ENCODE data around the gene ORC2. TPM values are rescaled to one million over a fixed set of nuclear protein-coding genes. Genes with fewer than 3 reads are reported as not detected.

The ORC2 gene
- total RNA-seq, 1 donor, result 17.4 TPM

DNA sequence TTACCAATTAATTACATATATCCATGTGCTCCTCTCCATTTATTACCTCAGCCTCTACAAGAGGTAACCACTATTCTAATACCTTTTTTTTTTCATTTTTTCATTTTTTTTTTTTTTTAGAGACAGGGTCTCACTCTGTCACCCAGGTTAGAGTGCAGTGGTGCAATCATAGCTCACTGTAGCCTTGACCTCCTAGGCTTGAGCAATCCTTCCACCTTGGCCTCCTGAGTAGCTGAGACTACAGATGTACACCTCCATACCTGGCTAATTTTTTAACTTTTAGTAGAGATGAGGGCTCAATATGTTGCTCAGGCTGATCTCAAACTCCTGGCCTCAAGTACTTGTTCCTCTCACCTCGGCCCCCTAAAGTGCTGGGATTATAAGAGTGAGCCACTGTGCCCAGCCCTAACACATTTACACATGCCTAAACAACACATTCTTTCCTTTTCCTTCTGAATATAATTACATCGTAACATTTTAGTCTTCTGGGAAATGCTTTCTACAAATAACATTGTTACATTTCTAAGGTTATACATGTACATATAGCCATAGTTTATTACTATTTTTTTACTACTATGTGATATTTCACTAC is 85.1 kb downstream of the ORC2 start:
- H3K4me3 ChIP-seq (ENCODE audit: low read depth, low read length), result no peak overlapping the region
- DNase-seq (ENCODE audit: low read depth), result no peak
- TF ChIP-seq, protein P1, sequence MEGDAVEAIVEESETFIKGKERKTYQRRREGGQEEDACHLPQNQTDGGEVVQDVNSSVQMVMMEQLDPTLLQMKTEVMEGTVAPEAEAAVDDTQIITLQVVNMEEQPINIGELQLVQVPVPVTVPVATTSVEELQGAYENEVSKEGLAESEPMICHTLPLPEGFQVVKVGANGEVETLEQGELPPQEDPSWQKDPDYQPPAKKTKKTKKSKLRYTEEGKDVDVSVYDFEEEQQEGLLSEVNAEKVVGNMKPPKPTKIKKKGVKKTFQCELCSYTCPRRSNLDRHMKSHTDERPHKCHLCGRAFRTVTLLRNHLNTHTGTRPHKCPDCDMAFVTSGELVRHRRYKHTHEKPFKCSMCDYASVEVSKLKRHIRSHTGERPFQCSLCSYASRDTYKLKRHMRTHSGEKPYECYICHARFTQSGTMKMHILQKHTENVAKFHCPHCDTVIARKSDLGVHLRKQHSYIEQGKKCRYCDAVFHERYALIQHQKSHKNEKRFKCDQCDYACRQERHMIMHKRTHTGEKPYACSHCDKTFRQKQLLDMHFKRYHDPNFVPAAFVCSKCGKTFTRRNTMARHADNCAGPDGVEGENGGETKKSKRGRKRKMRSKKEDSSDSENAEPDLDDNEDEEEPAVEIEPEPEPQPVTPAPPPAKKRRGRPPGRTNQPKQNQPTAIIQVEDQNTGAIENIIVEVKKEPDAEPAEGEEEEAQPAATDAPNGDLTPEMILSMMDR (IDR thresholded peaks at IDR 0.05; ENCODE audit: insufficient read depth, low read length), result no peak

DNA sequence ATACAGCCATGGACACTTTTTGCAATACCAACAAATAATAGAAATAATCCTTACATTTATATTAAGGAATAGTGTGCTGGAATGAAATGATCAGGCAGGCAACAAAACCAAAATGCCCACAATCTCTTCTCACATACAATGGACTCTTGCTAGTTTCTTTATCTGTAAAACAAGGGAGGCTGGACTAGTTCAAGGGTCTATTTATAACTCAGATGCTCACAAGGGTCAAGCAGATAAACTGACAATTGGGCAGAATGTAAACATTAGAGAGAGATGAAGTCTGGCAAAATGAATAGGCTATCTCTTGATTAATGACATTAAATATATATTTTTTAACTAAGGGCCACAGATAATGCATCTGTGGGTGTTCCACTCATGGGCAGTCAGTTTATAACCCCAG is 86.0 kb downstream of the ORC2 start:
- DNase-seq (ENCODE audit: low read depth), result no peak
- TF ChIP-seq, protein P1 (IDR thresholded peaks at IDR 0.05; ENCODE audit: insufficient read depth, low read length), result no peak
- H3K4me3 ChIP-seq (ENCODE audit: low read depth, low read length), result no peak overlapping the region

DNA sequence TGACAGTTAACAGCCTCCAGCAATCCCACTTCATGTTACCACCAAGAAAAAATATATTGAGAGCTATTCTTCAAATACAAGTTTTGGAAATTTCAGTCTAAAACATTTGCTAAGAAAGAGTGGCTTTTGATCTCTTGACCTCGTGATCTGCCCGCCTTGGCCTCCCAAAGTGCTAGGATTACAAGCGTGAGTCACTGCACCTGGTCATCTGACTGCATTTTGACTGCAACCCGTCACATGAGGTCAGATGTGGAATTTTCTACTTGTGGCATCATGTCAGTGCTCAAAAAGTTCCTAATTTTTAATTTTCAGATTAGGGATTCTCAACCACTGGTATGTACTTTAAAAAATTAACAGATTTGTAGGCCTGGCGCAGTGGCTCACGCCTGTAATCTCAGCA is 89.9 kb downstream of the ORC2 start:
- TF ChIP-seq, protein P1 (IDR thresholded peaks at IDR 0.05; ENCODE audit: insufficient read depth, low read length), result no peak
- H3K4me3 ChIP-seq (ENCODE audit: low read depth, low read length), result no peak overlapping the region
- no peak for DNase-seq (ENCODE audit: low read depth)

DNA sequence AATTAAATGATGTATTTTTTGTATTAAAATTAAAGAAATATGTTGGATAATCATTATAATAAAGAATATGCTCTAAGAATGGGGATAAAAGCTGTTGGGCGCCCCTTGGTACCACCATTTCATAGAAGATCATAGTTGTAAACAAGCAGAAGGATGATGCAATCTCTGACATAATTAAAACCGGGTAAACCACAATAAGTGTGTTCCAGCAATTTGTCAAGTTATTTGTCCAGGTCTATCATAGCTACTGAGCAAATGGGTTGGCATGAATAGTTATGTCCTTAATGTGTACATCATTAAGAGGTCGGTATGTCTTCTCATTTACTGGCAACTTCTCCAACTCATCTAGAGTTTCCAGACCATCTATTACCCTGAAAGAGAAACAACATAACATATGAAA is 92.3 kb downstream of the ORC2 start:
- DNase-seq (ENCODE audit: low read depth), result no peak
- H3K4me3 ChIP-seq (ENCODE audit: low read depth, low read length), result no peak overlapping the region
- TF ChIP-seq, protein P1 (IDR thresholded peaks at IDR 0.05; ENCODE audit: insufficient read depth, low read length), result no peak

DNA sequence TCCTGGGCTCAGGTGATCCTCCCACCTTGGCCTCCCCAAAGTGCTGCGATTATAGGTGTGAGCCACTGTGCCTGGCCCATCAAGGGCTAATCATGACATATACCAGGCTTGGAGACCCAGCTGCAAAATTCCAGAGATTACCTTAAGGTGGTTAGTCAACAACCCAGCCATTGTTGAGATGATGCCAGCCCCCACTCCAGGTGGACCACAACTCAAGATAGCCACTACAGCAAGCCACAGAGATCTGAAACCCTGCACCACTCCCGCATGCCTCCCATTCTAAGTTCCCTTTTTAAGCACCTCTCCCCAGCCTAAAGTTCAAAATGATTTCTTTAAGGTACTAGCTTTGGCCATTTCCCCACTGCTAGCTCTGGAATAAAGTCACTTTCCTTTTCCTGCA is 94.4 kb downstream of the ORC2 start:
- TF ChIP-seq, protein P1 (IDR thresholded peaks at IDR 0.05; ENCODE audit: insufficient read depth, low read length), result no peak
- DNase-seq (ENCODE audit: low read depth), result no peak
- no peak overlapping the region for H3K4me3 ChIP-seq (ENCODE audit: low read depth, low read length)

DNA sequence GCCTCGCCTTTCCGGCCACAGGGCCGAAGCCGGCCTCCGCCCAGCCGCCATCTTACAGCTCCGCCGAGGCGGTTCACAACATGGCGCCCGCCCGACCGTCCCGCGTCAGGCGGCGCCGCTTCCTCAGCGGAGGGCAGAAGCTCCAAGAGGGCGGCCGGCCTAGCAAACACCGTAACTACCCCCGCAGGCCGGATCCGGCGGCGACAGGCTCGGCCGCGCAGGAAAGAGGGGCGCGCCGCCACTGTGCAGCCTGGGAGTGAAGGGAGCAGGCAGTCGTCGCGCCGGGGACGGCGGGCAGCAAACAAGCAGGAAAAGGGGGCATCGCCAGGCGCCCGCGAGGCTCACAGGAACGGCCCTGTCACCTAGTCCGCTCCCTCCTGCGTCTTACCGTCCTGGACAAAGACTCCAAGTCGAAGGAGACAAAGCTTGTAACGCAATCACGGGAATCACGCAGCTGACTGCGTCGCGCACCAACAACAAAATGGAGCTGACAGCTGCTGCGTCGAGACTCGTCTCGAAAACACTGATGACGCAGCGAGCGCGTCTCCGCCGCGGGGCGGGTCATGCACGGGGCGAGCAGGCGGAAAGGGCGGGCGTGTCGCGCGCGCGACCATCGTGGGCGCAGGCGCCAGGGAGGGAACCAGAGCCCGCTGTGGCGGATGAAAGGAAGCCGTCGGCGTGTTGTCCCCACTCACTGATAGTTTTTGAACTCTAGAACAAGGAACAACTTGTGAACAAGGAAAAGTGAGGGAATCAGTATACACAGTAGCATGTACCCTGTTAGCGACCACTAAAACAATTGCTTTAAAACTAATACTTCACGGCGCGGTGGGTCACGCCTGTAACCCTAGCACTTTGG is 99.1 kb downstream of the ORC2 start, which contains the start of gene CLK1:
Gene CLK1, minus strand, starts transcription at position 483 of the 859 bp plus-strand sequence. CDS start 2,796 bp downstream, outside the sequence.
- TF ChIP-seq, protein P1 (IDR thresholded peaks at IDR 0.05; ENCODE audit: insufficient read depth, low read length), result no peak
- peak within 1 kb of the TSS; percentile 79 for H3K4me3 ChIP-seq (ENCODE audit: low read depth, low read length)
- DNase-seq (ENCODE audit: low read depth), result peak; percentile 91
